Subcutaneous adipose tissue (tissue), 4 donors: ENCODE results near the gene C12orf60. TPM values are rescaled to one million over a fixed set of nuclear protein-coding genes. Genes with fewer than 3 reads are reported as not detected.

Experiments used
- CTCF ChIP-seq: fragments of 450-650 bp; IDR thresholded peaks from one replicate; pipeline ENCODE4 v1.5.1; 2016; ENCODE audit warnings: low read depth, mild to moderate bottlenecking, control low read depth, antibody characterized with exemption, moderate library complexity
- total RNA-seq, 4 donors: library from RNA; depleted of rRNA; stranded (reverse); fragments of >200 nt; gene quantifications; one replicate each; pipeline ENCODE4 v1.1.0, GENCODE V29; 2016

The C12orf60 gene
- 1 to 10 TPM in 3 of 4 donors, under 1 TPM in 1; 0.34 to 2.0 (median 1.4) TPM for total RNA-seq

- no peak for TF ChIP-seq CTCF
Observed at GRCh38 chr12:14803011-14803829, at the start of gene C12orf60, which contains the start of gene WBP11. C12orf60 (plus strand) TSS chr12:14803670; CDS start chr12:14822936, 19,266 bp downstream. WBP11 (minus strand) TSS chr12:14803478; CDS start chr12:14801383, 2,095 bp downstream.

DNA sequence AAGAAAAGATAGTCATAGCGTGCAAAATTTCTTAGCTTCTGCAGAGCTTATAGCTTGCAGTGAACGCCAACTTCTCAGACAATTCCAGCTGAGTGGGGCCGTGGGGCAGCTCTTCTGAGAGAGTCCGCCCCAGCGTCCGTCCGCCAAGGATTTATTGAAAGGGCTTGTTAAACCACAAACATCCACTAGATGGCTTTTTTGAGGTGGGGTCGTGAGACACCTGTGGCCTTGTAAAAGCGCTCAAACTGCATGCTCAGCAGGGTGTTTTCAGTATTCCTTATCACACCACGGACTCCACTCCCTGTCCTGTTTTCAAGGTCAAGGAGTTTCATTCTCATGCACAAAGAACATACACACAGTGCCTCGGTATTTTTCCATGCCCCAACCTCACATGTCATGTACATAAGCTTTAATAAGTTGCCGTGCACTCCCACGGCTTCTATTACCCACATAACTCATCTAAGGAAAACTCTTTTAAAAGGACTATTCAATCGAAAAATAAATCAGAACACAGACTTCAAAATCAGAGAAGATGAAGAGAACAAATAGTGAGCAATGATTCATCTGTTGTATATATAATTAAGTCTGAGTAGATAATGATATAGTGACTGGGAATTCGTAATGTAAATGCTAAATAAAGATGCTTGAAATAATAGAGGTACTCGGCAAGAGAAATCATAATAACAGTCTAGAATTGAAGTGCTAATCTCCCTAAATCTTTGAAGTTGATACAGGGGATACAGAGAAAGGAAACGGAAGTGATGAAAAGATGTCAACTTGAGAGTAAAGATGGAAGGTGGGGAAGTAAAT lies 46.9 kb upstream of the C12orf60 start:
- TF ChIP-seq CTCF: no peak

- no peak for TF ChIP-seq CTCF
Observed at GRCh38 chr12:14765398-14765797, 38.1 kb upstream of the C12orf60 start.

DNA sequence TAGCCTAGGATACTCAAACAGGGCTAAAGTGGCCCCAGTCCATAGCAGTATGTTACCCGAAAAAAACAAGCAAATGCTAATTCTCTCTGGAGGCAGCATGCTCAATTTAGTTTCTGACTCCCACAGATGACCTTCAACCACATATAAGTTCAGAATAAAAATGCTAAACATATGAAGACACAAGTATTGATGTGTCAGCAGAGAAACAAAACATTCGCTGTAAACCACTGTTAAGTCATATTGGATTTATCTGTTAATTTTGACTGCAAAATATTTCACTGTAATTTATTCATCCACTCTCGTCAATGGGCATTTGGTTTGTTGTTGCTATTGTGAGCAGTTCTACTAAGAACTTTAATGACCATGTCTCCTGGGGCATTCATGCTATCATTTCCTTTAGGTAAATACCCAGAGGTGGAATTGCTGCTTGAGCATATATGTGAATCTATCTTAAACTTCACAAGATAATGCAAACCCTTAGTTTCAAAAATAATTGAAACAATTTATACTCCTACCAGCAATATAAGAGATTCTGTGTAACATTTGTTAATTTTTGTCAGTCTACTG lies 36.7 kb upstream of the C12orf60 start:
- TF ChIP-seq CTCF: no peak

- TF ChIP-seq CTCF: no peak
Observed at GRCh38 chr12:14767617-14768016, 35.9 kb upstream of the C12orf60 start.

DNA sequence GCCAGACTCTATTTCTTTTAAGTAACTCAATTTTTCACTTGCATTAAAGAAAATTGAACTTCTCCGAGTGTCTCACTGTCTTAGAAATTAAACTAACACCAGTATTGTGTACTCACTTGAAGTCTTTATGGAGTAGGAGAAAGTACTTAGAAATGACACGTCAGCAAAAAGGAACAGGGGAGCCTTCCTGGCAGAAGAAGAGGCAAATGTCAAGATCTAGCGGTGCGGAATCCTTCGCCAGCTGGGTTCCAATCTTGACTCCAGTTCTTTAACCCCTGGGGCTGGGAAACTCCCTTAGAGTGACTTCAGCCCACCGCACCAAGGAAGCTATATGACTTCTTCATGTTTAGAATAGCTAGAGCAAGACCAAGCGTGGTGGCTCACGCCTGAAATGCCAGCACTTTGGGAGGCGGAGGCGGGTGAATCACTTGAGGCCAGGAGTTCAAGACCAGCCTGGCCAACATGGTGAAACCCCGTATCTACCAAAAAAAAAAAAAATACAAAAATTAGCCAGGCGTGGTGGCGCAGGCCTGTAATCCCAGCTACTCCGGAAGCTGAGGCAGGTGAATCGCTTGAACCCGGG lies 34.6 kb upstream of the C12orf60 start:
- TF ChIP-seq CTCF: no peak
